Measurements from ENCODE around the gene SCAF4.
"Not testable (repeated sequence)": the region's sequence is repeated elsewhere in the genome, so short reads cannot be mapped to it uniquely, and the experiment has no call there.

The SCAF4 gene

DNA sequence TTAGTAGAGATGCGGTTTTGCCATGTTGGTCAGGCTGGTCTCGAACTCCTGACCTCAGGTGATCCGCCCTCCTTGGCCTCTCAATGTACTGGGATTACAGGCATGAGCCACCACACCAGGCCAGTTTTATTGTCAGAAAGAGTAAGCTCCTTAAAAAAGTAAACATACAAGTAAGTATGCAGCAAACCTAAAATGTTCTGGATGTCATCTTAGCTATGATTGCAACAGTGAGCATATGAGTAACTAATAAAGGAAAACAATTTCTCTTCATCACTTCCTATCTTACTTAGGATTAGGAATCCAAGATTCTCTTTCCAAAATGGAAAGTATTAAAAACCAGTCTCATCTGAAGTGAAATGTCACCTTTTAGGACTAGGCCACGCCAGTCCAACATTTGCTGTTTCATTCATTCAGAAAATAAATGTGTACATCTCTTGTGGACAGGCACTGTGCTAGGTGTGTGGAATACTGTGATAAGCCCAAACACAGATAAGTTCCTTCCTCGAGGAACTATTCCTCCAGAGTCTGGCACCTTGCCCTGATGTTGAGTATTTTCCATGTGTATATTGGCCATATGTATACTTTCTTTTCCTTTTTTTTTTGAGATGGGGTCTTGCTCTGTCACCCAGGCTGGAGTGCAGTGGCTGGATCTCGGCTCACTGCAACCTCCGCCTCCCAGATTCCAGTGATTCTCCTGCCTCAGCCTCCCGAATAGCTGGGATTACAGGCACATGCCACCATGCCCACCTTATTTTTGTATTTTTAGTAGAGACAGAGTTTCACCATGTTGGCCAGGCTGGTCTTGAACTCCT is 5.9 kb upstream of the SCAF4 start:
- DNase-seq (ENCODE audit: low spot score), result not testable (repeated sequence)

DNA sequence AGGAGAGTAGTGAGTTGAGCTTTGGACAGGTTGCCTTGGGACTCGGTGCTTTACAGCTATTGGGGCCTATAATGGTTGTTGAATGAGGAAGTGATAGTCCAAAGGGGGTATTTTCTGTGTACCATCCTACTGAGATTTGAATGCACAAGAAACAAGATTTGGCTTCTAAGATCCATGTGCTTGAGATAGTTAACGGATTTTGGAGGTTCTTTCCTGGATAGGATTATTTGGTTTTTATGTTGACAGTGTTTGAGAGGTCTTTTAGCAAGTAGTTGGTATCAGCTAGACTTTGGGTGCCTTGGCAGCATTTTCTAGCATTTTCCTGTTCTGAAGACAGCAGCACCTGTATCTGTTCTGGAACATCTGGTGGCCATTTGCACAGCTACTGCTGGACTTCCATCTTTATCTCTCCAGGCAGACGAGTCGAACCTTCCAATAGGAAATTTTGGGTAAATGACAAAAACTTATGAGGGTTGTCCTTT is 3.6 kb upstream of the SCAF4 start:
- no peak for DNase-seq (ENCODE audit: low spot score)

DNA sequence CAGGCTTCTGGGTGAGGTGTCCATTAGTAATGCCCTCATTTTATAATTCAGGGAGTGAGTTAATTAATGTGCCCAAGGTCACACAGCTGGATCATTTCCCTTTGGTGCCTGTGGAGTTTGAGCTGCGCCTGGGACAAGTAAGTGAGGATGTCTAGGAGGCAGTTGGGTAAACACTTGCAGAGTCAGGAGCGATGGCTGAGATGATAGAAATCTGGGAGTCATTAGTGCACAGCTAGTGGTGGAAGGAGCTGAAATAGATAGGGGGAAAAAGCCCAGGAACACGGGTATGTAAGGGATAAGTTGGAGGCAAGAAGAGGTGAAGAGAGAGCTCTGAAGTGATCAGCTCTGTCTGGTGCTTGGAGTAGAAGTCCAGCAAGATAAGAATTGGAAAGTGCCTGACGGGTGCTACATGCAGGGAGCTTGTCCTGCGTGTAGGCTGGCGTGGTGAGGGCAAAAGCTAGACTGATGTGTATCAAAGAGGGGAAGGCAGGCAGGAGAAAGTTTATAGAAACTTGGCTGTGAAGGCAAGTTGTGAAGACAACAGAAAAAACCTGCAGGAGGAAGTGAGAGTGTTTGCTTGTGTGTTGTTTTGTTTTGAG is 1.7 kb upstream of the SCAF4 start:
- no peak for DNase-seq (ENCODE audit: low spot score)

DNA sequence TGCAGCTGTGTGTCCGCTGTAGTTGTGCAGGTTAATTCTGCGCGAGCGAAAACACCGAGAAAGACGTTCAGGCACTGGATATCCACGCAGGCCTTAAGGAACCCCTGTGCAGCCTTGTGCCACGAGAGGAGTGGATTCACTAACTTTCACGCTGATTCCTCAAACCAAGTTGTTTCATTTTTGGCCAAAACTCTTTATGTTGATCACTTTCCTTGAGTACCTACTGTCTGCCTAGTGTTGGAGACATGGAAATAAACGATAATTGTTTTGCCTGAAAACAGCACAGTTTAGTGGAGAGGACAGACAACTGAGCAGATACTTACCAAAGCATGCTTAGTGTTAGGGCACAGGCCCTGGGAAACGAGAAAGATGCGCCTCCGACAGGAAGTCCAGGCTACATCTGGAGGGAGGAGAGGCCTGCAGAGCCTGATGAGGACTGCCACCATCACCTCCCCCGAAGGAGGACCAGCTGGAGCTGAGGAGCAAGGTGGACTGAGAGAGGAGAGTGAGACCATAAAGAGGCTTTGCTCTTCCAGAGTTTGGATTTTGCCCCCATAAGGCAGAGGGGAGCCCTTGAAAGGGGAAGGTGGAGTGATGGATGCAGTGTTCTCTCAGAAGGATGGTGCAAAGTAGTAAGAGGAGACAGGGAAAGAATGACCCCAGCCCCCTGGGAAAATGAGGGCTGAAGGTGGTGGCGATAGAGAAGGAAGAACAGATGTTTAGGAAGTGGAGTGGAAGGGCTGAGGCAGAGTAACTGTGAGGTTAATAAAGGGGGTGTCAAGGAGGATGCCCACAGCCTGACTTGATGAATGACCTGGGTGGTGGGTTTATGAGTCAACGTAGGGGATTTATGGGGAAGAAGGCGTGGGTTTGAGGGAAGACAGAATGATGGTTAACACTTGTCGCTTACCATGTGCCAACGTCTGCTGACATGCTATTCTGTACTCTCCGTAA is 956 bp upstream of the SCAF4 start:
- no peak for DNase-seq (ENCODE audit: low spot score)

DNA sequence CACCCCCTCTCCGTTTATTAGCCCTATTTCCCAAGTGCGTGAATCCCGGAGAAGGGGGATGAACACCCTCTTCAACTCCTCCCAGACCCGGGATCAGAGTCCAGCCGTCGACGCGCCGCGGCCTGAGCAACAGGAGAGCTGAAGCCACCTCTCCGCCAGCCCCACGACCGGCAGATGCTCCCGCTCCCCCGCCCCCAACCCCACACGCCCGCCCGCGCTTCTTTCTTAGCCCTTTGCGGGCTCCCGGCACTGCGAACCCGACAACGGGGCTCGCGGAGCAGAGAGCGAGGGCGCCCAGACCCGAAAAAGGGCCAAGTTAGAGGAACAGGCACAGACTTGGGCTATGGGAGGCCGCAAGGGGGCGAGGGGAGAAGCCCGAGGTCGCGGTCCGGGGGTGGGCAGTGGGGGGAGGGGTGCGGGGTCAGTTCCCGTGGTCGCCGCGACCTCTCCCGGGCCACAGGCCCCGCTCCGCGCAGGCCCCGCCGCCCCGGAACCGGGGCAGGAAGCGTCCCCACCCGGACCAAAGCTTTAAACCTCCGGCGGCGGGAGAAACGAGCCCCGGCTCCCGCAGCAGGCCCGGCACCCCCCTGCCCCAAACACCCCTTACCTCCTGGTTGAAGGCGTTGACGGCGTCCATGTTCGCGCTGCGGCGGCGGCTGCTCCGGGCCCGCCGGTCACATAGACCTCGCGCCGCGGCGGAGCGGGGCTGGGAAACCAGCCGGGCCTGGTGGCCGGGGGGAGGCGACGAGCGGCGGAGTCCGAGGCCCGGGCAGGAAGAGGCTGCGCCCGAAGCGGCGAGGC is 662 bp downstream of the SCAF4 start:
- peak; percentile 70 for DNase-seq (ENCODE audit: low spot score)

DNA sequence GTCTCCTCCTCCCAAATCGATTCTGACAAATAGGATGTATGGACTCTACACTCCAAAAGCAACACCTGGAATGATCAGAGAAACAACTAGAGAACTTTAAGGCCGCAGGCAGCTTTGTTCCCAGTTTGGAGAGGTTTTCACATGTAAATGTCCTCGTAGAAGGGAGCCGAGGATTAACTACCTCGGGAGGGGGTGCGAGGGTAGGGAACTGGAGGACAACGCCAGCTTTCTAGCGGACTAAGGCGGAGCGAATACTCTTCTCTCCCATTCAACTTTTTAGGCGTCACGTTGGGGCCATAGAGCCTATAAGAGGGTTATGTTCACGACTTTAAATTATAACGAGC is 1.2 kb downstream of the SCAF4 start:
- peak; percentile 54 for DNase-seq (ENCODE audit: low spot score)

DNA sequence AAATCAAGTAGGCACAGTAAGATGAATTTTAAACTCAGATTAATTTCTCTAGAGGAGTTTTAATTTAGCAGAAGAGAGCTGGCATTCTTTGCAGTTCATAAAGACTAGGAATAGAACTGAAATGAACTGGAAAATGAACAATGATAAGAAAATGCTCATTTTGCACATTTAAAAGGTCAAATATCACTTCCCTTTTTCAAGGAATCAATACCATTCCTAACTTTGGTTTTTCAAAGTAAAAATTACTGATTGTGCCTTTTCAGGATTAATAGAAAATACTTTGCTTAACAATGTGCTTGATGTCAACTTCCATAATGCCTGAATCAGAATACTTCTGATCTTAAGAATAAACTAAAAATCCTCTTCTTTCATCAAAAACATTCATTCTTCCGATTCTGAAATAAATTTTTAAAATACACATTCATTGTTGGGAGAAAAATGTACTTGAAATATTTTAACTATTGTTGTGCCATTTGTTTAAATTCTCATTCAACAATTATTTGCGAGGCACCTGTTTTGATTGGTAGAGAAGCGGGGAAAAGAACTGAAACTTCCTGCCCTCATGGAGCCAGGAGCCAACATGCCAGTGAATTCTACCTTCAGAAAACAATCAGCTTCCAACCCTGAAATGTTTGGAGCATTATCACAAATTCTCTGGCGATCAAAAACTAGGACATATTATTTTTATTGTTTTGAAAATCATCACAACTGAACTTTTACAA is 2.1 kb downstream of the SCAF4 start:
- DNase-seq (ENCODE audit: low spot score), result no peak

DNA sequence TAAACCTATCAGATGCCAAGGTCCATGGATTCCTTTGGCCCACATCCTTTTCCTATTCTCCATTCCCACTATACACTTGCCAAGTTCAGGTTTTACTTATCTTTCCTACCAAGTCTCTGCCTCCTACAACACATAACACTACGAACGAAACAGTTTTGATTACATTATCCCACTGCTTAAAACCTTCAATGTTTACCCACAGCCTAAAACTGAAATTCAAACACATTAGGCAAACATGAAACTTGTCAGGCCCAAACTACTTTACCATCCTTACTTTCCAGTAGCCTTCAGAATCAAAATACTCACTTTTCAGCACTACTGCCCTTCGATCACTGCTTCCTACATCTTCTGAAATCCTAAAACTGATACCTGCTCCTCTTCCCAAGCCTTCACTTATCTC is 3.0 kb downstream of the SCAF4 start:
- DNase-seq (ENCODE audit: low spot score), result no peak

DNA sequence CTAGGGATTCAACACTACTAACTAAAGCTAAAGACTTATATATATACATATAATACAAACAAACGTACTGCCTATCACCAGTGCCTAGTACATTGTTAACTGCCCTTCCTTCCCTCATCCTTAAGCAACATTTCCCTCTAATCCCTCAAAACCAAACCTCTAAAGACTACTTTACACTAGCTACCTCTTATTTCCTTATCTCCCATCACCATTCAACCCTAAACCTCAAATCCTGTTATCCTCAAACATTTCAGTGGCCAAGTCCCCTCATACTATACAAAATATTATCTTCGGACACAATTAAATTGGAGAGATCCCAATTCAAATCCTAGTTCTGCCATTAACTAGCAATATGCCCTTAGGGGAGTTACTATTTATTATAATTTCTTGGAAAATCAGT is 3.7 kb downstream of the SCAF4 start:
- DNase-seq (ENCODE audit: low spot score), result no peak

DNA sequence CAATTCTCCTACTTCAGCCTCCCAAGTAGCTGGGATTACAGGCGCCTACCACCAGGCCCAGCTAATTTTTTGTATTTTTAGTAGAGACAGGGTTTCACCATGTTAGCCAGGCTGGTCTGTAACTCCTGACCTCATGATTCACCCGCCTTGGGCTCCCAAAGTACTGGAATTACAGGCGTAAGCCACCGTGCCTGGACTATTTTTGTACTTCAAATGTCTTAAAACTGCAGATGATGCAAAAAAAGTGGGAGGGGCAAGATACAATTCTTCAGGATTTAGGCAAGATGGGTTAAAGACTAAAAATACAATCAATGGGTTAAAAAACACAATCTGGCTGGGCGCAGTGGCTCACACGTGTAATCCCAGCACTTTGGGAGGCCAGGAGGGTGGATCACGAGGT is 4.7 kb downstream of the SCAF4 start:
- DNase-seq (ENCODE audit: low spot score), result no peak

DNA sequence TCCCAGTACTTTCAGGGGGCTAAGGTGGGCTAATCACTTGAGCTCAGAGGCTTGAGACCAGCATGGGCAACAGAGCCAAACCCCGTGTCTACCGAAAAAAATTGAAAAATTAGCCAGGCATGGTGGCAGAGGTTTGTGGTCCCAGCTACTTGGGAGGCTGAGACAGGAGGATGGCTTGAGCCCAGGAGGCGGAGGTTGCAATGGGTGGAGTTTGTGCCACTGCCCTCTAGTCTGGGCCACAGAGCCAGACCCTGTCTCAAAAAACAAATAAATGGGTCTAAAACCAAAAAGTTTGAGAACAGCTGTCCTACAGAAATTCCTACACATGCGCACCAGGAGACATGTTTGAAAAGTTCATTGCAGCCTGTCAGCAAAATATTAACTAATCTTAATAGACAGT is 5.5 kb downstream of the SCAF4 start:
- no peak for DNase-seq (ENCODE audit: low spot score)

DNA sequence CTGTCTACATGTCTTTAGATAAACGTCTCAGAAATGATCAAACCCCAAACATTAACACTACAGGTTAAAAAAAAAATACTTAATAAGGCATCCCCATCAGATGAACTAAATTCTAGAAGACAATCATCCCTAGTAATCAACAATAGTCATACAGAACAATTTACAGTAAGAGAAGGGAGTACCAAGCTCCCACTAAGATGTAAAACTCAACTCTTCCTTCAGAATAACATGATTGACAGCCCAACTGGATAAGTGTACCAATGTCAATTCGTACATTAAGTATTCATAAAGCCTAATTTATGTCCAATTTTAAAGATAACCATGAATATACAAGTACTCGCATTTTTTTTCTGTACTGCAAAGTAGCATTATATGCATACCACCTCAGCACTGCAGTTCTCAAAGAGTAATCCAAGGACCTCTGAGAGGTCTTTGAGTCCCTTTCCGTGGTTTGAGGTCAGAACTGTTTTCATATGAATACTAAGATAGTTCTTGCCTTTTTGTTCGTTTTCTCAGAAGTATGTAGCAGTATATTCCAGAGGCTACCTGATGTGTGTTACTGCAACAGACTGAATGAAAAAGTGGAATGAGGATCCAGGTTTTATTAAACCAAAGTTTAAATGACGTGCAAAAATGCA is 6.6 kb downstream of the SCAF4 start:
- no peak for DNase-seq (ENCODE audit: low spot score)

DNA sequence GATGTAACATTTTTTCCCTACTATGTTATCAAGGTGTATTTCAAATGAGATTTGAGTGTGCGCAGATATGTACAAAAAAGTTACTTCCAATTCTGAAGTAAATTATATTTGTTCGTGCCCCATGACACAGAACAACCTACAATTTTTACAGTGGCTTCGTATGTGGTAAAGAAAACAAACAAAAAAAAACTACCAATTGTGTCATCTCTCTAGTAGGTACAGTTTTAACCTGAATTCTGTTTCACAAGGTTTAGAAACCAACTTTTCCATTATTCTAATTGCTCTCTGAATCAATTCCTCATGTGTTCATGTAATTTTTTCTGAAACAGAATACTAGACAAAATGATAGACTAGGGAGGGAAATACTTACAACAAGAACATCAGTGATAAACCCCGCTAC is 7.4 kb downstream of the SCAF4 start:
- DNase-seq (ENCODE audit: low spot score), result no peak

DNA sequence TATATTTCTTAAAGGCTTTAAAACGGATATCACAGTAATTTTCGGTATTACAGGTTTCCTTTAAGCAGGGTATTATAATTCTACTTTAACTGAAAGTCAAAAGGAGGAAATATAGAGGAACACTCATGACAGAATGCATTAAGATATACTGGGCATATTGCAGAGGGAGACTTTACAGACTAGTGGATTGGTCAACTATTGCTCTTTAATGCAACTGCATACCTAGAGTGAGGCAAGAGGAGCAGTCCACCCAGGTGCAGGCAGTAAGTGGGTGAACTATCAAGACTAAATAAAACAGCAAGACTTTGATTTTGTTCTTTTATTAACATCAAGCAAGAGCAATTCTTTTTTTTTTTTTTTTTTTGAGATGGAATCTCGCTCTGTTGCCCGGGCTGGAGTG is 10.5 kb downstream of the SCAF4 start:
- DNase-seq (ENCODE audit: low spot score), result no peak

DNA sequence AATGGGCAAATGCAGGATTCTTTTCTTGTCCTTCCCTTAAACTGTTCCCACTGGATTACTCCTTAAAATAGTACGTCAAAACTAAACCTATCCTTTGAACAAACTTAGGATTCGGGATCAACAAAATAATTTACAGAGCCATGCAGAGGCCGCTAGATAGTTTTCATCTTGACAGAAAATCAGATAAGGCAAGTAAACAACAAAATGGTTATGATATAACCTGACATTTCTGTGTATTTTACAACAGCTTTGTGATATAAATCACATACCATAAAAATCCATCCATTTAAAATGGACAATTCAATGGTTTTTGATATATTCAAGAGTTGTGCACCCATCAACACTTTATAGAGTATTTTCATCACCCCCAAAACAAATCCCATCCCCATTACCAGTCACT is 11.2 kb downstream of the SCAF4 start:
- no peak for DNase-seq (ENCODE audit: low spot score)

DNA sequence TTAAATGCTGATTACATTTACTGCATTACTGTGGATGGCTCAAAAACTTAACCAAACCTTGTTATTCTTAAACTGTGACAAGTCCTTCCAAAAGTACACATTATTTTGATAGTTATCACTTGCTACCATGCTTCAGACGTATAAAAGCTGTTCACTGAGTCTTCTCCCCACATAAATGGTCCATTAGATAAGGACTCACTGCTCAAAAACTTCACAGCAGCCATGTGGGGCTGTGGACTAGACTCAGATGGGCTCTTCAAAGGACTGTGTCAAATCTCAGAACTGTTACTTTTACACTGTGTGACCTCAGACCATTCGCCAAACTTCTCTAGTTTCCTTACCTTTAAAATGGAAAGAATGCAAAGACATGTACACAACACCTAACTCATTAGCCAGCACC is 11.6 kb downstream of the SCAF4 start:
- no peak for DNase-seq (ENCODE audit: low spot score)

DNA sequence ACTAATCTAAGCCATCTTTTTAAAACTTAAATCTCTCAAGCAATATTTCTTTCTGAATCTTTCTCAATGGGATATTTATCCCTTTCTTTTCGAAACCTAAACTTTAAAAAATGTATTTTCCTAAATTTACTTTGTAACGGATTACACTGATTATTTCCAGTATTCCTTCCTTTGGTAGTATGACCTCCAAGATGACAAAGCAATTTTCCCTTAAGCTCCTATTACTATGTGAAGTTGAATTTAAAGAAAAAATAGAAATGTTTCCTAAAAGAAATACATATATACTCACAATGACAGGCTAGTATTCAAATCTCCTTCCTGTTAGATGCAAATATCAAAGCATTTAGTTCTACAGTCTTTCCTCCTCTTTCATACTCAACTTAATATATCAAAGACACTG is 15.8 kb downstream of the SCAF4 start:
- no peak for DNase-seq (ENCODE audit: low spot score)

DNA sequence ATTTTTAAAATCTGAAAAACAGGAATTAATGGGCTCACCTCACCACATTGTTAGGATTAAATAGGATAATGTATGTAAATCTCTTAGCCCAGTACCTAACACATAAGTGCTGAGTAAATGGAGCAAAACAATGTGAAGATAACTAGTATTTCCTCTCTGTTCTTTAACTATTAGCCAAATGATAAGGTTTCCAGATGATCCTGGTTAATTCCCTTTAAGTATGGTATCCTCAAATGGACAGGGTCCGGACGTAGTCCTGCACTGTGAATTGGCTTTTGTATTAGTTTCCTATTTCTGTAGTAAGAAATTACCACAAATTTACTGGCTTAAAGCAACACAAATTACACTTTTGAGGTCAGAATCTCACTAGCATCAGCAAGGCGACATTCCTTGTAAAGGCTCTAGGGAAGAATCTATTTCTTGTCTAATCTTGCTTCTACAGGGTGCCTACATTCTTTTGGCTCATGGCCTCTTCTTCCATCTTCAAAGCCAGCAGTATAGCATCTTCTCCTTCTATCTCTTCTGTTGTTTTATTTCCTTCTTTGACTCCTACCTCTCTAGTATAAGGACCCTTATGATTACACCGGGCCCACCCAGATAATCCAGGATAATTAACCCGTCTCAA is 17.1 kb downstream of the SCAF4 start:
- no peak for DNase-seq (ENCODE audit: low spot score)

DNA sequence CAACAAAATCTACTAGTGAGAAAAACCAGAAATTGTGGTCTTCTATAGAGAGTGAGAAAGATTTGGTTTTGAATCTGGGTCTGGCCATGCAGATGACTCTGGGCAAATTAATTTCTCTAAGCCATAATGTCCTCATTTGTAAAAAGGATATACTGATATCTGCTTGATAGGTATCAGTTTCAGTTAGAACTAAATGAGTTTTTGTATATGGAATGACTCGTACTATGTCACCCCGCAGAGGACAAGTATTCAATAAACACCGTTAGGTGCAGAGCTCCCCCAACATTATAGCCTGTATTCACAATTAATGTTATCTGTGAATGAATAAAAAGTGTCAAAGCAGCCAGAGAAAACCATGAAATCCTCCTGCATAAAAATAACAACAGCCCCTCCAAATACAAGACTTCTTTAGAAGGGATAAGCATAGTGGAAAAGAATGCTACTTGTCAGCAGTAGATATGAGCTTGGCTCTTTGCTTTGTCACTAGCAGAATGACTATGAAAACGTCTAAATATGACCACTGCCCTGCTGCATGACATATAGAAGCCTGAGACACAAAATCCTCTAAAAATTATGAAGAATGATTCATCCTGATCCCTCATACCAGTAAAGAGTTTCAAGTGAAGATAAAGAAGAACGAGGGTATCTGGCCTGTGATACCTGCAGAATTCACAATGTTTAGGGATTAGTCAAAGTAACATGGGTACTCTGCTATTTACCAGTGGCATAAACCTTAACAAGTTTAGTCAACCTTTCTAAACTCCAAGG is 17.8 kb downstream of the SCAF4 start:
- DNase-seq (ENCODE audit: low spot score), result no peak

DNA sequence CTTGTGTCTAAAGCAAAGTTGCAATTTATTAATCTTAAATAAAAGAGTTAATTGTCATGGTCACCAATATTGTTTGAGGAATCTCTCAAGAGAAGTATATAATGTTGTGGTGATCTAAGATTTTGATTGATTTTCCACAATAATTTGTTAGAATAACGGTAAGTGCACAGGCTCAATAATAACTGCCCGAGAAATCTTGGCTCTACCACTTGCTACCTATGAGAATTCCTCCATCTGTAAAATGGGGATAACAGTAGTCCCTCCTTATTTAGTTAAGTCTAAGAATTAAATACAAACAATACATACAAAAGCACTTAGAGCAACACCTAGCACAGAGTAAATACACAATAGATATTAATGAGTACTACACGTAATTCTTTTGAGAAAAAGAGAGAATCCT is 18.8 kb downstream of the SCAF4 start:
- DNase-seq (ENCODE audit: low spot score), result no peak

Measured in D341Med (cell line).